Stomach (tissue), 4 donors: ENCODE results near the gene RCBTB2.

Source experiments
- CTCF ChIP-seq, 7 experiments: fragments of 450-650 bp in 4 of 7; fragments of 200-600 bp in 3 of 7; sonication (generic) in 3 of 7; IDR thresholded peaks; one replicate each; pipeline ENCODE4 v1.5.1; 2016 to 2019; ENCODE audit warnings: antibody characterized with exemption in 7 of 7, control low read depth in 2 of 7, mild to moderate bottlenecking in 1 of 7
- POLR2AphosphoS5 ChIP-seq, 3 donors: sonication (generic); formaldehyde crosslinking; IDR thresholded peaks; one replicate each; pipeline ENCODE4 v1.6.1; 2016; ENCODE audit warnings: antibody characterized with exemption in 3 of 3

GRCh38 chr13:48555441-48555840 lies 22.6 kb upstream of the RCBTB2 start:
- no peak for TF ChIP-seq POLR2AphosphoS5 (IDR thresholded peaks at IDR 0.05)
- no peak for TF ChIP-seq CTCF (IDR thresholded peaks at IDR 0.05)
